GM13976 (cell line): ENCODE results near the gene TLX2.

Experiments used
- DNase-seq: peaks from one replicate; pipeline ENCODE4 v3.0.0; 2012; ENCODE audit warnings: low spot score
- in situ Hi-C: fragments of 300-500 bp; cut with MboI; formaldehyde crosslinking; loops from one replicate; pipeline ENCODE4 v1.12.0; 2022; ENCODE audit warnings: low sequenced_read_pairs, mixed read lengths, inconsistent platforms; ENCODE audit not compliant: unreplicated experiment
- TF ChIP-seq, protein P1 (sequence below): IDR thresholded peaks from 2 replicates; pipeline ENCODE4 v1.5.1; 2012; ENCODE audit warnings: borderline replicate concordance, mild to moderate bottlenecking; ENCODE audit not compliant: insufficient read depth; ENCODE audit errors: extremely low read depth, missing control alignments, control extremely low read depth

Gene TLX2

DNA sequence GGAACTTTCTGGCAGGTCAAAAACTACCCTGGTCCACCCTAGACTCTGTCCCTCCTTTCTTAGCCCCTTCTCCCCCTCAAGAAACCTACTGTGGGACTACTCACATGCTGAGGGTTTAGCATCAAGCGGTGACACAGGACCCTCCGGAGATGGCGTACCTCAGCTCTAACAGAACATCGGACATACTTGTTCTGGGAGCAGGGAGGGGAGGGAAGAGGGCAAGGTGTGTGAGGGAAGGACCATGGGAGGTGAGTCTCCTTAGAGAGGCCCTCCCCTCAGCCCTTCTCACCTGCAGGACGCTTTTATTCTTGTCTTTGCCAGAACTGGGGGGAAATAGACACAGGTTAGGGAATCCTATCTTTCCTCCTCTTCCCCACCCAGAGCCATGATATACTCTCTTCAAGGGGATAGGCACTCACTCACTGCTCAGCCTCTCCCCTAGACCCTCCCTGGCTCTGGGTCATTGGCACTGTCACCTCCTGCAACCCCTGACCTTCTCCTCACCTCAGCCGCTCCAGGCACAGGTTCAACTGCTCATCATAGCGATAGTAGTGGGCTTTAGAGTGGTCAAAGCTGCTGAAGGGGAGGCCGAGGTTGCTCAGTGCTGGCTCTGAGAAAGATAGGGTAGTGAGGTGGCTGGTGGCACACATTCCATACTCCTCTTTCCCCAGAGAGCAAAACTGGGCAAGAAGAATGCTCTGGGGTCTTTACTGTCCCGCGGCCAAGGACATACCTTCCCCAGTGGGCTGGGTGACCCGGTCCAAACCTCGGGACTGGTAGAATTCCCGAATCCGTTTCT, 8.6 kb upstream of the TLX2 start:
- TF ChIP-seq, protein P1, sequence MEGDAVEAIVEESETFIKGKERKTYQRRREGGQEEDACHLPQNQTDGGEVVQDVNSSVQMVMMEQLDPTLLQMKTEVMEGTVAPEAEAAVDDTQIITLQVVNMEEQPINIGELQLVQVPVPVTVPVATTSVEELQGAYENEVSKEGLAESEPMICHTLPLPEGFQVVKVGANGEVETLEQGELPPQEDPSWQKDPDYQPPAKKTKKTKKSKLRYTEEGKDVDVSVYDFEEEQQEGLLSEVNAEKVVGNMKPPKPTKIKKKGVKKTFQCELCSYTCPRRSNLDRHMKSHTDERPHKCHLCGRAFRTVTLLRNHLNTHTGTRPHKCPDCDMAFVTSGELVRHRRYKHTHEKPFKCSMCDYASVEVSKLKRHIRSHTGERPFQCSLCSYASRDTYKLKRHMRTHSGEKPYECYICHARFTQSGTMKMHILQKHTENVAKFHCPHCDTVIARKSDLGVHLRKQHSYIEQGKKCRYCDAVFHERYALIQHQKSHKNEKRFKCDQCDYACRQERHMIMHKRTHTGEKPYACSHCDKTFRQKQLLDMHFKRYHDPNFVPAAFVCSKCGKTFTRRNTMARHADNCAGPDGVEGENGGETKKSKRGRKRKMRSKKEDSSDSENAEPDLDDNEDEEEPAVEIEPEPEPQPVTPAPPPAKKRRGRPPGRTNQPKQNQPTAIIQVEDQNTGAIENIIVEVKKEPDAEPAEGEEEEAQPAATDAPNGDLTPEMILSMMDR = no peak
- DNase-seq = no peak
- in situ Hi-C loops = no loop called here

GRCh38 chr2:74507145-74507925, 6.9 kb upstream of the TLX2 start, which contains the start of gene PCGF1:
TSS of gene PCGF1 (minus strand) at chr2:74507695. CDS start at chr2:74507668, 27 bp downstream.
- in situ Hi-C loops = no loop called here
- TF ChIP-seq, protein P1 = peak; percentile 51
- peak; percentile 97 for DNase-seq

DNA sequence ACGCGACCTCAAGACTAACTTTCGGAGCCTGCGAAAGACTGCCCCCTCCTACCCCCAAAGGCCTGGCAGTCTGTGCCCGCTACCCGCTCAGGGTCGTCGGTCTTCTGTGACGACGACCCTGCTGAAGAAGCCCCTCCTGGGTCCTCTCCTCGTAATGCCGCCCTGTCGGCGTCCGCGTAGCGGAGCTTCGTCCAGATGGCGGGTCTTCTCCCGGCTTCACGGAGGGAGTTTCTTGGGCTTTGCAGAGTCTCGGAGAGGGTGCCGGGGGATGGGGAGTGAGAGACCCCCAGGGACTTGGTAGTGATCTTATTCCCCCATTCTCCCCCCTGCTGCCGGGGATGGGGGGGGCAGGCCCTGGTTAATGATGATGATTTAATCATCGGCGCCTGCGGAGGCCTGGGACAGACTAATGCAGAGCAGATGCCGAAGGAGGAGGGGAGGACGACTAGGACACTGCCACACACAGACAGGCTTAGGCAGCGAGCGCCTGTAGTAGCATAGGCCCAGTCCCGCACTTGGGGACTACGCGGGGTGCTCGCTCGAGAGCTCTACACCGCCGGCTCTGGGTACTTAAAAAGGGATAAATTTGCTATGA, 6.2 kb upstream of the TLX2 start:
- in situ Hi-C loops = no loop called here
- peak; percentile 54 for DNase-seq
- TF ChIP-seq, protein P1 = peak; percentile 14

DNA sequence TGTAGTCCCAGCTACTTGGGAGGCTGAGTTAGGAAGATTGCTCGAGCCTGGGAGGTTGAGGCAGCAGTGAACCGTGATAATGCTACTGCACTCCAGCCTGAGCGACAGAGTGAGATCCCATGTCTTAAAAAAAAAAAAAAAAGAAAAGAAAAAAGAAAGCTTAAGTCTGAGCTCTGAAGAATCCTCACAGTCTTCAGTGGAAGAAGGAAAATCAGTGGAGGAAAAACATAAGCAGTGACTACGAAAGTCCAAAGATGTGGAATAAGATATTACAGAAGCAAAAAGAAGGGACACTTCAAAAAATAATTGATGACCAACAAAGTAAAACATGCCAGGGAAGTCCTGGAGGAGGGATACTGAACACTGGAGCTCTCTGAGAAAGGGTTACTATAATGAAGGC, 4.0 kb upstream of the TLX2 start:
- DNase-seq = no peak
- TF ChIP-seq, protein P1 = no peak
- in situ Hi-C loops = no loop called here

GRCh38 chr2:74511104-74511989, 2.9 kb upstream of the TLX2 start:
- TF ChIP-seq, protein P1 = no peak
- in situ Hi-C loops = no loop called here
- no peak for DNase-seq

DNA sequence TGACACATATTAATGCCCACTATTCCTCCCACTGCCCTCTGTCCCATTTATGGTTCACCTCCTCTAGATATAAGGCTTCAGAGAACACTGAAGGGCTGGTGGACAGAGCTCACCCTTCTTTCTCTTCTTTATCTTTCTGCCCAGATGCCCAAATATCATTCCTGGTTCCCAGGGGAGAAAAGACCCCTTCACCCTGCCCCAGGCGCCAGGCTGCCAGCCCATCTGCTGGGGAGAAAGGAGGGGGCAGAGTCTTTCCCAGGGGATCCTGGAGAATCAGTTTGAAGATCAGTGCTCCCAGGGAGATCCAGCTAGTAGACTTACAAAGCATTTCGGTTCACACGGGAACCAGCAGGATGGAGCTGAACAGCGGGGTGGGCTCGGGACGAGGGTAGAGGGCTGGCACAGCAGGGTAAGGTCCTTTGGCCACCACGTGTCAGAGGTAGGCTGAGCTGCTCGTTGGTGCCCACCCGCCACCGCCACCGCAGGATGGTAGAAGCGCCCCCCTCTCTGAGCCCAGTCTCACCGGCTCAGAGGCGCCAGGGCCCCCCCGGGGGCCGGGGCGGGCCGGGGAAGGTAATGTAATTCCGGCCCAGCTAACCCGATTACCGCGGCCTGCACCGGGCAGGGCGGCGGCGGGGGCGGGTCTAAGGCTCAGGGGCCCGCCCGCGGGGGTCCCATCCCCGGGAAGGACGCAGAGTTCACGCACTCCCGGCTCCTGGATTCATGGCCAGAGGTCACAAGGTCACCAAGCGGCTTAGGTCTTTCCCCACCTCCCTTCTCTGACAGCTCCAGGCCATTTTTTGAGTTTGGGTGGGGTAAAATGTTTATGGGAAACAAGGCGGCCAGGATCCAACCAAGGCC, 1.3 kb upstream of the TLX2 start:
- TF ChIP-seq, protein P1 = no peak
- in situ Hi-C loops = no loop called here
- no peak for DNase-seq
